Fibroblast of skin of scalp (primary cell): ENCODE results near the gene SEMA4C.
A peak's percentile ranks its signal among the peaks of the same experiment; 100 is the strongest.
"Not testable (repeated sequence)": the region's sequence is repeated elsewhere in the genome, so short reads cannot be mapped to it uniquely, and the experiment has no call there.

ENCODE experiments used
- DNase-seq: peaks from one replicate; pipeline ENCODE4 v3.0.0-alpha.2; 2013

The SEMA4C gene

GRCh38 chr2:96864343-96865091 is 5.4 kb downstream of the SEMA4C start:
- no peak for DNase-seq

GRCh38 chr2:96863575-96864342 is 6.1 kb downstream of the SEMA4C start:
- DNase-seq, result no peak

GRCh38 chr2:96863056-96863455 is 6.8 kb downstream of the SEMA4C start:
- not testable (repeated sequence) for DNase-seq

GRCh38 chr2:96861074-96861473 is 8.8 kb downstream of the SEMA4C start:
- DNase-seq, result no peak

GRCh38 chr2:96860065-96861029 is 9.5 kb downstream of the SEMA4C start:
- no peak for DNase-seq

GRCh38 chr2:96859681-96860064 is 10.2 kb downstream of the SEMA4C start:
- no peak for DNase-seq

GRCh38 chr2:96859099-96859649 is 10.7 kb downstream of the SEMA4C start:
- no peak for DNase-seq

- peak; percentile 98 for DNase-seq
These were observed 12.1 kb downstream of the SEMA4C start, which contains the start of gene ANKRD39 for GRCh38 chr2:96857667-96858372. Gene ANKRD39 (minus strand): TSS chr2:96858016. CDS start chr2:96857987, 29 bp downstream.

GRCh38 chr2:96856776-96857666 is 12.9 kb downstream of the SEMA4C start:
- DNase-seq, result no peak

GRCh38 chr2:96853321-96853720 is 16.6 kb downstream of the SEMA4C start:
- no peak for DNase-seq

GRCh38 chr2:96852667-96853066 is 17.2 kb downstream of the SEMA4C start:
- no peak for DNase-seq

GRCh38 chr2:96848264-96848663 is 21.6 kb downstream of the SEMA4C start:
- no peak for DNase-seq

GRCh38 chr2:96847586-96847985 is 22.3 kb downstream of the SEMA4C start:
- DNase-seq, result no peak

GRCh38 chr2:96846825-96847224 is 23.1 kb downstream of the SEMA4C start:
- DNase-seq, result no peak

- DNase-seq, result no peak
These were observed 25.5 kb downstream of the SEMA4C start for GRCh38 chr2:96844405-96844808.

GRCh38 chr2:96843538-96844268 is 26.2 kb downstream of the SEMA4C start, which contains the start of gene ANKRD23:
Gene ANKRD23 (minus strand): TSS chr2:96844021. CDS start chr2:96843992, 29 bp downstream.
- DNase-seq, result no peak

- no peak for DNase-seq
These were observed 27.3 kb downstream of the SEMA4C start for GRCh38 chr2:96842600-96842999.

- DNase-seq, result no peak
These were observed 28.0 kb downstream of the SEMA4C start for GRCh38 chr2:96841701-96842495.
